ENCODE measurements around the gene TNS3.

- TF ChIP-seq EZH2 (IDR thresholded peaks at IDR 0.05; ENCODE audit: borderline replicate concordance, insufficient read depth, low read depth, low read length, poor library complexity, severe bottlenecking) = no peak
- TF ChIP-seq CTCF (IDR thresholded peaks at IDR 0.05) = no peak
Observed at GRCh38 chr7:47528471-47528870, 53.4 kb downstream of the TNS3 start.

Data from B cell (primary cell).